Putamen (tissue), 1 donor: ENCODE measurements around the gene MALRD1.

Source experiments
- DNase-seq: peaks from one replicate; pipeline ENCODE4 v3.0.0-alpha.2; 2016; ENCODE audit warnings: low spot score

MALRD1 gene

DNA sequence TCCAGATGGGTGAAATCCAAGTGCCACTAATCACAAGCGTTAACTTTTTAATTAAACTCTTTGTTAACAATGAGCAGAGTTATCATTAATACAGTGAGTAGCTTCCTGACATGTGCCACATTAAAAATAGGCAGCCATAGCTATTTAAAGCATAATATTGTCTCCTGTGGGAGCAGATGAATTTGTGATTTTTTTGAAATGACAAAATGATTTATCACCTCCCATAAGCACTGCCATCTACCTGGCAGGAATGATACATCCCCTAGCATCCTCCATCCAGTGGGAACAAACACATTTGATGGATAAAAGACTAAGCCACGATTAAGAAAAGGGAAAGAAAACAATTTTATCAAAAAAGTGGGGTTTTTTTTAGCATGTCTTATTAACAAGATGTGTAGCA, 605.3 kb downstream of the MALRD1 start:
- DNase-seq: no peak

DNA sequence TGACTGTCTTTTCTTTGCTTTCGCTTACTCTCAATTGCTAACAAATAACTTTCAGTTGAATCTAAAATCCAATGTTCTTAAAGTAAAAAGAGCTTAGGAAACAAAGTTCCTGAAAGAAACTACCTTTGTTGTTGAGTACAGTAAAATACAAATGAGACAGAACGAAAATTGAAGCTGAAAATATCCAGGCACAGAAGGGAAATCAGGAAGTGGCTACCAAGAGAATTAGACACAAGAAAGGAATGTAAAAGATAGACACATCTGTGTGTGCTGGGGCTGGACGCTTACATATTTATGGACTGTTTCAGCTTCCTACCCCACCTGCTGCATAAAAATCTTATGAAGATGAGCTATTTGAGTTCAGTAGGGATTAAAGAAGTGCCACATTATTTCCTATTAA, 606.0 kb downstream of the MALRD1 start:
- no peak for DNase-seq

GRCh38 chr10:19656420-19657042, 607.9 kb downstream of the MALRD1 start:
- DNase-seq: no peak

DNA sequence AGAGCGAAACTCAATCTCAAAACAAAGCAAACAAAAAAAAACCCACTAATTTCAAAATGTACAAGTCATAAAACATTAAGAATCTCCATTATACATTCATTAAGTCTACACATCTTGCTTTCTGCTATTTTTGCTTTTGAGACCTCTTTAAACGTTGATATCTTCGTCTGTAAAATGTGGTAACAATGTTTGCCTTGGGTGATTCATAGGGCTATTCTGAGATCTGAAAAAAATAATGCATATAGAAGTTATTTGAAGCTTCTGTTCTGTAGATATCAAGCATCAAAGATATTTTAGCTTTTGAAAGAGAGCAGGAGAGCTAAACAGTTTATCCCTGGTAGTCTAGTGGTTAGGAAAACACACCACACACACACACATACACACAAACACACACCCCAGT, 609.5 kb downstream of the MALRD1 start:
- no peak for DNase-seq

DNA sequence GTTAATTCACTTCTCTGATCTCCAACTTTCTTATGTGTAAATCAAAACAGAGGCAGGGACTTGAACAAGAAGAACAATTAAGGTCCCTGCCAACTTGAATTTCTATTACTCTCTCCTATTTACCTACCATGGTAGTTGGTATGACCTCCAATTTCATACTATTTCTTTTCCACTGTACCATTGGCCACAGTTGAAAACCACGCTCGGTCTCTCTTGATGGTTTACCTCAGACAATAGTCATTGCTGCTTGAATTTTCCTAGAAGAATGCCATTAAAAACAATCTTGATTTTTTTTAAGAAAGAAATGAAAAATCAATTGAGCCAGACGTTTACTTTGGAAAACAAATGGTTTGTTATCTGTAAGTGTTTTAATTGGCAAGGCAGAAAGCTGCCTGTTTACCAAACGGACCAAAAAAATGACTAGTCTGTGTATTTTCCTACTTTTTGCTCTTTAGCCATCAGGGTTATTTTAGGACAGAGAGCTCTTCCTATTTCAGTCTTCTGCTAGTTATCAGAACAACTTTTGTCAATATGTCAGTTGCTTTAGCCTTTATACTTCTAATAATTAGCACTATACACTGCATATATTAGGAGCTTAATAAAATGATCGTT, 610.1 kb downstream of the MALRD1 start:
- DNase-seq: no peak

DNA sequence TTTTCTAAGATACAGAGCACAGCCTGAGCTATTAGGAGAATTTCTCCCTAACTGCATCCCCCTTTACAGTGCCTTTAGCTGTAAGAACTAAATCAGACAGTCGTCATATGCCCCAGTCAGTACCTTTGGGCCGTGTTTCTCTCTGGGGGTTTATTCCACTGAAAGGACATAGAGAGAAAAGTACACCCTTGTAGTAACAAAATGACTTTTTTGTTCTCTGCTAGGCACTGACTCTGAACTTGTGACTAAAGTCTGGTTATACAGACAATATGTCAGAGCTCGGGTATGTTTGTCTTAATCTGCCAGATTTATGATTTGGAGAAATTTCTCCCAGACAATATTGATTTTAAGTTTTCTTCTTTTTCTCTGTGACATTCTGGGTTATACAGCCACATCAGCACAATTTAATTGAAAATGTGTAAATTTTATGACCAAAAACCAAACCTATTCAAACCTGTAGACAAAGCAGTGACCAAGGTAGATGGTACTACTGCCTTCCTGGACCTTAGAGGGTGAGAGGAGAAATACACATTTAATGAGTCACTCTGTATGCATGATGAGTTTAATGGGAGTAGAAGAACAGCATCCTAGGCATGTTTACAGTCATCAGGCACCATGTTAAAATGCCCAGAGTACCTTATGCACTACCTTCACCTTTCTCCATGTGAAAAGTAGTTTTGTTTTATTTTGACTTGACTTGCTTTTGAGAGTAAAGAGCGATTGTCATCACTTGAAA, 611.5 kb downstream of the MALRD1 start:
- no peak for DNase-seq

GRCh38 chr10:19663344-19663743, 614.7 kb downstream of the MALRD1 start:
- DNase-seq: no peak

GRCh38 chr10:19668116-19668515, 619.5 kb downstream of the MALRD1 start:
- no peak for DNase-seq

- no peak for DNase-seq
Observed at GRCh38 chr10:19676063-19676462, 627.5 kb downstream of the MALRD1 start.

DNA sequence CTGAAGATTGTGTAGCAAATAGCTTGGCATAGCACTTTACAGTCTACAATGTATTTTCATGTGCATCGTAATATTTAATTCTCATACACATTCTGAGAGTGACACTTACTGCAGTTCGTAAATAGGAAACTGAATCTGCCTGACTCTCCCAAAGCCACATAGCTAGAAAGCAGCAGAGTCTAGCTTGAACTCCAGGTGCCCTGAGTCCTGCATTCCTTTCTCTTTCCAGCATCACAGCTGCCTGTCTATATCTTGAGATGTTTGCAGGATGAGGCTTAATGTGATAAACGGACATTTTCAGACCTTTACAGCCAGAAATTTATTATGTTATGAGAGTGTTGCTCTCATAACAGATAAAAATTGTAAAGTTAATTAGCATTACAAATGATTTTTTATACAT, 634.8 kb downstream of the MALRD1 start:
- no peak for DNase-seq

DNA sequence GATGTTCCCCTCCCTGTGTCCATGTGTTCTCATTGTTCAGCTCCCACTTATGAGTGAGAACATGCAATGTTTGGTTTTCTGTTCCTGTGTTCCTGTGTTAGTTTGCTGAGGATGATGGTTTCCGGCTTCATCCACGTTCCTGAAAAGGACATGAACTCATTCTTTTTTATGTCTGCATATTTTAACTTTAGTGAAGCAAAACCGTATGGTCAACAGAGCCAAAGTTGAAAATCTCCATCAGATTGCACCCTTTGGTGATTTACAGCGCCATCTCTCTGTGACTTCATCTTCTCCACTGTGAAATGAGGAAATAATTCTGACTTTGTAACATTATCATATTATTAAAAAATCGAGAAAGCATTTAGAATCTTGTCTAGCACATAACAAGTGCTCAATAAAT, 635.4 kb downstream of the MALRD1 start:
- DNase-seq: no peak

DNA sequence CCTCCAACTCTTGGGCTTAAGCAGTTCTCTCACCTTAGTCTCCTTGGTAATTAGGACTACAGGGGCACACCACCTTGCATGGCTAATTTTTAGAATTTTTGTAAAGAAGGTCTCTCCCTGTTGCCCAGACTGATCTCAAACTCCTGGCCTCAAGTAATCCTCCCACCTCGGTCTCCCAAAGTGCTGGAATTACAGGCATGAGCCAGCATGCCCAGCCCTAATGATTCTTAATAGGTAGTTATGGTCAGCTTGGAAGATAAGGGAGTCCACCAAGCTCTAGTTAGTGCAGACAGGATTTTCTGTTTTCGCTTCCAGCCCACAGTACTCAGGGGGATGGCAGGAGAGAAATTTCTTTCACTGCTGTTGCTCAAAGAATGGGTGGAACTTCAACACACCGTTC, 639.7 kb downstream of the MALRD1 start:
- no peak for DNase-seq

DNA sequence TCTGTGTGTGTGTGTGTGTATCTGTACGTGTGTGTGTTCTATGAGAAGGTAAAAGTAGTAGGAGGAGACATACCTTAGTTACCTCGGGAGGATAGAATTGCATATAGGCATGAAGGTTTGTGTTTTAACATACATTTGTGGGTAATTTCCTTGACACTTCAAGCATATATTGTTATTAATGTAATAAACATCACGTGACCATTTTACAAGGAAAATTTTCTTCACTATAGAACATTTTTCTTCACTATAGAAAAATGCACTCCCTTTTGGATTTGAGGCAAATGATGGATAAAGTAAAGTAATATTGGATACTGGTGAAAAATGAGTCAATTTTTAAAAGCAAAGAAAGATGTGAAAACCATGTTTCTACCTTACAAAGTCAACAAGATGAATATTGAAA, 640.6 kb downstream of the MALRD1 start:
- no peak for DNase-seq

GRCh38 chr10:19699299-19699698, 650.7 kb downstream of the MALRD1 start:
- no peak for DNase-seq

- no peak for DNase-seq
Observed at GRCh38 chr10:19701427-19702052, 652.9 kb downstream of the MALRD1 start.

DNA sequence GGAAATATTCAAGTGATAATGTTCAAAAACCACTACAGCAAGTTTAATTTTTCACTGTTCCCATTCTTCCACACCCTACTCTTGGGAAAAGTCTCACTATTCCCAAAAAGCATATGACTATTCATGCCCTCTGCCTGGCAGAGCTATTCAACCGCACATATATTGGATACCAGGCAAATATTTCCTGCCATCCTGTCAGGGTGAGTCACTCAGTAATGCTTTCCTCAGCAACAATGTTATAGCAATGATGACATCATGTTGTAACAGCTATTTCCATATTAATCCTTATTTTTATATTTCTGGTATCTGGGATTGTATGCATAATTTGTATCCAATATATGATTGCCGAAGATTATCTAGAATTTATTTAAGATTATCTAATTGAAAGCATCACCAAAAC, 653.6 kb downstream of the MALRD1 start:
- no peak for DNase-seq

DNA sequence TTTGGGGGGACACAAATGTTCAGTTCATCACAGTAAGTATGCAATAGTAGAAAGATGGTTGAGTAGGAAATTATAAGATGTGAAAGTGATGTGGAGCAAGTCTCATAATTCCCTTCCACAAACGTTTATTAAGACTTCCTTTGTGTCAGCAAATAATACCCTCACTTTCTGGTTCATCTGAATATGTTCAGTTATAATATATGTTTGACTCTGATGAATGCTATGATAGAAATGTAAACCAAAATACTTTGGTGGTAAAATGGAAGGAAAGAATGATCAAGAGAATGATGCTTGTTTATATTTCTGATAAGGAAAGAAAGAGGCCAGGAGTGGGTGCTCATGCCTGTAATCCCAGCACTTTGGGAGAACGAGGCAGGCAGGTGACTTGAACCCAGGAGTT, 655.9 kb downstream of the MALRD1 start:
- DNase-seq: no peak

- no peak for DNase-seq
Observed at GRCh38 chr10:19705250-19705649, 656.6 kb downstream of the MALRD1 start.

DNA sequence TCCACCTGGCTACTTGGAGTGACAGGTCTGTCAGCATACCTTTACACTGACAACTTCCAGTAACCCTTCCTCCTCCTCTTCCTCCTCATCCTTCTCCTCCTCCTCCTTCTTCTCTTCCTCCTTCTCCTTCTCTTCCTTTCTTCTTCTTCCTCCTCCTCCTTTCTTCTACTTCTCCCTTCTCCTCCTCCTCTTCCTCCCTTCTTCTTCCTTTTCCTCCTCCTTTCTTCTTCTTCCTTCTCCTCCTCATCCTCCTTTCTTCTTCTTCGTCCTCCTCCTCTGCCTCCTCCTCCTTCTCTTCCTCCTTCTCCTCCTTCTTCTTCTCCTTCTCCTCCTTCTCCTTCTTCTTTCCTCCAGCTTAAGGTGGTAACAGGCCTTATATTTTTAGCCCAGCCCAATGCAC, 658.3 kb downstream of the MALRD1 start:
- DNase-seq: no peak

GRCh38 chr10:19707376-19707775, 658.8 kb downstream of the MALRD1 start:
- no peak for DNase-seq

DNA sequence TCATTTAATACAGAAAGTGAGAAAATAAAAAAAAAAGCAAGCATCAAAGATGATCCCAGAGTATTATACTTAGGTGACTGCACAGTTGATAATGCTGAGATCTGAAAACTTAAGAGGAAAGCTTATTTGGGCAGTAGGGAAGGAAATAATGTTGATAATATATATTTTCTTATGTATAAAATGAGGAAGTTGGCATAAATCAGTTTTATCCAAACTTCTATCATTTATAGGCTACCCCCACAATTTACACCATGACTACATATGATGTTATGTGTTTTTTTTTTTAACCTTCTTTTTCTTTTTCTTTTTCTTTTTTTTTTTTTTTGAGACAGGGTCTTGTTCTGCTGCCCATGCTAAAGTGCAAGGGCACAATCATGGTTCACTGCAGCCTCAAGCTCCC, 659.4 kb downstream of the MALRD1 start:
- no peak for DNase-seq

- DNase-seq: no peak
Observed at GRCh38 chr10:19710600-19710999, 662.0 kb downstream of the MALRD1 start.

GRCh38 chr10:19713159-19713558, 664.6 kb downstream of the MALRD1 start:
- no peak for DNase-seq
